Measurements from ENCODE around the gene ANGEL1. TPM values are rescaled to one million over a fixed set of nuclear protein-coding genes. Genes with fewer than 3 reads are reported as not detected.

Gene ANGEL1
- total RNA-seq, 2 donors from 2014 or later: 19.6 to 23.6 TPM

GRCh38 chr14:76808990-76809389, 3.7 kb downstream of the ANGEL1 start:
- no peaks in the 10 kb centered on the region for H3K9me3 ChIP-seq
- no peak overlapping the region for H3K27ac ChIP-seq
- H3K27me3 ChIP-seq: no peaks in the 10 kb centered on the region
- H3K4me3 ChIP-seq: no peak overlapping the region
- TF ChIP-seq CTCF (IDR thresholded peaks at IDR 0.05): no peak
- H3K4me1 ChIP-seq: peaks cover 0 to 26% of the 10 kb centered on the region in 2 donors
- no peak for DNase-seq (ENCODE audit: low spot score)
- peaks cover 42% of the 10 kb centered on the region for H3K36me3 ChIP-seq

DNA sequence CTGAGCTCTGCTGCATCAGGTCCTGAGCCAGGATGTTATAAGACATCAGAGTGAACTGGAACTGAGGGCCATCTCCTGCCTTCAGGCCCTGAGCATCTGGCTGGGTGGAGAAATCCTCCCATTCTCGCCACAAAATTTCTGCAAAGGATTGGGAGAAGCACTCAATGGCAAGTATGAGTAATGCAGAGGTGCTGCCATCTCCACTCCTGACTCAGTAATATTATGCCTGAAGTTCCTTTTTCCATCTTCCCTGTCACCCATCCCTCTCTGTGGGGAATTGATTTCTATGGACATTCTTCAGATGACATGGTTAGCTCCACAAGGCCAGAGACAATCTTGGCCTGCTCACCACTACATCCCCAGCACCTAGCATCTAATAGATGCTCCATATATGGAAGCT, 4.7 kb downstream of the ANGEL1 start:
- no peak for DNase-seq (ENCODE audit: low spot score)
- H3K27me3 ChIP-seq: no peaks in the 10 kb centered on the region
- H3K4me1 ChIP-seq: peaks cover 0 to 23% of the 10 kb centered on the region in 2 donors
- H3K27ac ChIP-seq: no peak overlapping the region
- no peaks in the 10 kb centered on the region for H3K9me3 ChIP-seq
- no peak for TF ChIP-seq CTCF (IDR thresholded peaks at IDR 0.05)
- H3K4me3 ChIP-seq: no peak overlapping the region
- peaks cover 52% of the 10 kb centered on the region for H3K36me3 ChIP-seq

DNA sequence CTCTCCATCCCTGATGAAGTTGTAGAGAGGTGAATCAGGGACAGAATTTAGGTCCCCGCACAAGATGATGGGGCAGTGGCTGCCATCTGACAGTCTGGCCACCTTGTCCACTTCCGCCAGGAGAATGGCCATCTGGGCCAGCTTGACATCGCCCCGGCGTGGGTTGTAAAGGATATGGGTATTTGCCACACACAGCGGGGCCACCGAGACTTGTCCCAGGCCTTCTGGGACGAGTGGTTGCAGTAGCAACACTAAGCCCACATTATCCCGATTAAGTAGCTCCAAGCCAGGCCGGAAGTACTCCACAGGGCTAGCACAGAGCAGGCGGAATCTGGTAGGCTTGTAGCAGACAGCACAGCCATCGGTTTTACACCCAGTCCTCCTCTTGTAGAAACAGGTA, 6.2 kb downstream of the ANGEL1 start:
- Histone ChIP-seq H3K27me3 (no peaks in the 10 kb centered on the region), H3K27ac (no peak overlapping the region), H3K9me3 (no peaks in the 10 kb centered on the region), H3K4me3 (no peak overlapping the region), H3K36me3 (peaks cover 62% of the 10 kb centered on the region), H3K4me1 (peaks cover 0 to 16% of the 10 kb centered on the region in 2 donors)
- no peak for DNase-seq (ENCODE audit: low spot score)
- TF ChIP-seq CTCF (IDR thresholded peaks at IDR 0.05): no peak

DNA sequence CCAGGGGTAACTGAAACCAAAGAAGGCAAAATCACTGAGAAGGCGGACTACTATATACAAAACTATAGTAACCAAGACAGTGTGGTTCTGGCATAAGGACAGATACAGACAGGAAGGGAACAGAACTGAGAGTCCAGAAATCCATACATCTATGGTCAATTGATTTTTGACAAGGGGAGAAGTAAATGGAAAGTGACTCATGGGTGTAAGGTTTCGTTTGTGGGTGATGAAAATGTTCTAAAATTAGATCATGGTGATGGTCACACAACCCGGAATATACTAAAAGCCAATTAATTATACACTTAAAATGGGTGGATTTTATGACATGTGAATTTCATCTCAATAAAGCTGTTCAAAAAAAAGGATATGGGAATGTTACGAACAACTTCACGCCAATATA, 18.7 kb downstream of the ANGEL1 start:
- Histone ChIP-seq H3K27ac (no peak overlapping the region), H3K27me3 (no peaks in the 10 kb centered on the region), H3K9me3 (no peaks in the 10 kb centered on the region), H3K4me3 (no peak overlapping the region), H3K36me3 (peaks cover 65% of the 10 kb centered on the region), H3K4me1 (no peaks in the 10 kb centered on the region)
- no peak for TF ChIP-seq CTCF (IDR thresholded peaks at IDR 0.05)
- no peak for DNase-seq (ENCODE audit: low spot score)

GRCh38 chr14:76793324-76793723, 19.4 kb downstream of the ANGEL1 start:
- TF ChIP-seq CTCF (IDR thresholded peaks at IDR 0.05): no peak
- no peak overlapping the region for H3K4me3 ChIP-seq
- H3K27me3 ChIP-seq: no peaks in the 10 kb centered on the region
- no peaks in the 10 kb centered on the region for H3K4me1 ChIP-seq
- no peak for DNase-seq (ENCODE audit: low spot score)
- no peaks in the 10 kb centered on the region for H3K9me3 ChIP-seq
- peaks cover 68% of the 10 kb centered on the region for H3K36me3 ChIP-seq
- H3K27ac ChIP-seq: no peak overlapping the region

DNA sequence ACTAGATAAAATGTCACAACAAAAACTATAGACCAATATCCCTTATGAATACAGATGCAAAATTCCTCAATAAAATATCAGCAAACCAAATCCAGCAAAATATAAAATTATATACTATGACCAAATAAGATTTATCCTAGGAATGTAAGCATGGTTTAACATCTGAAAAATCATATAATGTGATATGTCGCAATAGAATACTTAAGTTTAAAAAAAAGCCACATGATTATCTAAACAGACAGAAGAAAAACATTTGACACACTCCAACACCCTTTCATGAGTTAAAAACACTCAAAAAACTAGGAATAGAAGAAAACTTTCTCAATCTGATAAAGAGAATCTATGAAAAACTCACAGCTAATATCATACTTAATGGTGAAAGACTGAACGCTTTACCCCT, 20.3 kb downstream of the ANGEL1 start:
- Histone ChIP-seq H3K27ac (no peak overlapping the region), H3K4me1 (no peaks in the 10 kb centered on the region), H3K27me3 (no peaks in the 10 kb centered on the region), H3K36me3 (peaks cover 68% of the 10 kb centered on the region), H3K4me3 (no peak overlapping the region), H3K9me3 (no peaks in the 10 kb centered on the region)
- TF ChIP-seq CTCF (IDR thresholded peaks at IDR 0.05): no peak
- no peak for DNase-seq (ENCODE audit: low spot score)

Measured in right atrium auricular region (tissue), 2 donors.